ENCODE data around the gene CLHC1. TPM values are rescaled to one million over a fixed set of nuclear protein-coding genes. Genes with fewer than 3 reads are reported as not detected.
"Not testable (repeated sequence)": the region's sequence is repeated elsewhere in the genome, so short reads cannot be mapped to it uniquely, and the experiment has no call there.

Gene CLHC1
- total RNA-seq, 1 experiment from 2014 or later = 11.1 TPM

DNA sequence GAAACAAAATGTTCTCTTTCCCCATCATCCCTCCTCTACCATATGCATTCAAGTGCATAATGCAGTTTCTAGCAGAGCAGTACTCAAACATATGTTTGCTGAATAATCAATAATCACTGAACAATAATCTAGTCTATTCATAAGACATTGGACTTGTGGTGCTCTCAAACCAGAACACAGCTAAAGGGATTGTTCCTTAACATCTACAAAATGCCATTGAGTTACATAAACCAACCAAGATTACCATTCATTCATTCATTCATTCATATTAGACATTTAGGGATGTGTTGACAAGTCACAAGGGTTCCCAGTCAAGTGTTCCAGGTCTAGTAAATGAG lies 3.9 kb downstream of the CLHC1 start:
- Histone ChIP-seq H3K27me3 (ENCODE audit: insufficient read depth, low read length) (no peaks in the 10 kb centered on the region), H3K36me3 (ENCODE audit: control insufficient read depth in 1 of 2, insufficient read depth in 2 of 2, low read length in 2 of 2) (peaks cover 0 to 4% of the 10 kb centered on the region in 2 experiments; a peak in 2 of 4 replicates), H3K4me3 (replicated peaks in 1 of 2; ENCODE audit: low read depth in 1 of 2, low read length in 2 of 2) (no peak overlapping the region), H3K4me1 (ENCODE audit: control insufficient read depth in 1 of 2, insufficient read depth in 2 of 2, low read length in 2 of 2) (peaks cover 5 to 15% of the 10 kb centered on the region in 2 experiments; a peak in 3 of 4 replicates), H3K4me2 (ENCODE audit: low read length) (no peak overlapping the region), H3K9me2 (ENCODE audit: insufficient read depth) (no peaks in the 10 kb centered on the region), H3K79me2 (ENCODE audit: insufficient read depth, low read length) (peaks cover 42% of the 10 kb centered on the region), H4K20me1 (ENCODE audit: insufficient read depth) (no peaks in the 10 kb centered on the region), H3K9me3 (ENCODE audit: control insufficient read depth in 1 of 2, insufficient read depth in 1 of 2, low read depth in 1 of 2, low read length in 2 of 2) (no peaks in the 10 kb centered on the region), H3K9ac (ENCODE audit: low read length) (no peak overlapping the region), H2AFZ (ENCODE audit: low read depth, low read length, poor library complexity, severe bottlenecking) (no peak overlapping the region), H3K27ac (ENCODE audit: low read depth, low read length) (no peak overlapping the region)
- ChIA-PET RAD21 (ENCODE audit: low non-redundant PET in 1 of 2, low total read pairs in 2 of 2, uncharacterized antibody in 2 of 2, unreplicated experiment in 2 of 2) (no interaction called here), CTCF (no interaction called here), POLR2A (no interaction called here)
- no peak for ATAC-seq
- no peak for TF ChIP-seq EZH2phosphoT487 (IDR thresholded peaks at IDR 0.05; ENCODE audit: borderline replicate concordance)
- TF ChIP-seq FOSL1 (IDR thresholded peaks at IDR 0.05; ENCODE audit: low read depth) = no peak
- TF ChIP-seq, protein P1, sequence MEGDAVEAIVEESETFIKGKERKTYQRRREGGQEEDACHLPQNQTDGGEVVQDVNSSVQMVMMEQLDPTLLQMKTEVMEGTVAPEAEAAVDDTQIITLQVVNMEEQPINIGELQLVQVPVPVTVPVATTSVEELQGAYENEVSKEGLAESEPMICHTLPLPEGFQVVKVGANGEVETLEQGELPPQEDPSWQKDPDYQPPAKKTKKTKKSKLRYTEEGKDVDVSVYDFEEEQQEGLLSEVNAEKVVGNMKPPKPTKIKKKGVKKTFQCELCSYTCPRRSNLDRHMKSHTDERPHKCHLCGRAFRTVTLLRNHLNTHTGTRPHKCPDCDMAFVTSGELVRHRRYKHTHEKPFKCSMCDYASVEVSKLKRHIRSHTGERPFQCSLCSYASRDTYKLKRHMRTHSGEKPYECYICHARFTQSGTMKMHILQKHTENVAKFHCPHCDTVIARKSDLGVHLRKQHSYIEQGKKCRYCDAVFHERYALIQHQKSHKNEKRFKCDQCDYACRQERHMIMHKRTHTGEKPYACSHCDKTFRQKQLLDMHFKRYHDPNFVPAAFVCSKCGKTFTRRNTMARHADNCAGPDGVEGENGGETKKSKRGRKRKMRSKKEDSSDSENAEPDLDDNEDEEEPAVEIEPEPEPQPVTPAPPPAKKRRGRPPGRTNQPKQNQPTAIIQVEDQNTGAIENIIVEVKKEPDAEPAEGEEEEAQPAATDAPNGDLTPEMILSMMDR (IDR thresholded peaks at IDR 0.05 in 2 of 3, conservative IDR thresholded peaks at IDR 0.05 in 1 of 3; ENCODE audit: borderline replicate concordance in 1 of 3, insufficient read depth in 1 of 3, low read depth in 2 of 3, low read length in 2 of 3) = no peak
- no TSS peak for BruUV-seq (replicated peaks)
- DNase-seq (ENCODE audit: low read depth, low spot score) = no peak
- intact Hi-C loops (cut with micrococcal nuclease) = no loop called here

DNA sequence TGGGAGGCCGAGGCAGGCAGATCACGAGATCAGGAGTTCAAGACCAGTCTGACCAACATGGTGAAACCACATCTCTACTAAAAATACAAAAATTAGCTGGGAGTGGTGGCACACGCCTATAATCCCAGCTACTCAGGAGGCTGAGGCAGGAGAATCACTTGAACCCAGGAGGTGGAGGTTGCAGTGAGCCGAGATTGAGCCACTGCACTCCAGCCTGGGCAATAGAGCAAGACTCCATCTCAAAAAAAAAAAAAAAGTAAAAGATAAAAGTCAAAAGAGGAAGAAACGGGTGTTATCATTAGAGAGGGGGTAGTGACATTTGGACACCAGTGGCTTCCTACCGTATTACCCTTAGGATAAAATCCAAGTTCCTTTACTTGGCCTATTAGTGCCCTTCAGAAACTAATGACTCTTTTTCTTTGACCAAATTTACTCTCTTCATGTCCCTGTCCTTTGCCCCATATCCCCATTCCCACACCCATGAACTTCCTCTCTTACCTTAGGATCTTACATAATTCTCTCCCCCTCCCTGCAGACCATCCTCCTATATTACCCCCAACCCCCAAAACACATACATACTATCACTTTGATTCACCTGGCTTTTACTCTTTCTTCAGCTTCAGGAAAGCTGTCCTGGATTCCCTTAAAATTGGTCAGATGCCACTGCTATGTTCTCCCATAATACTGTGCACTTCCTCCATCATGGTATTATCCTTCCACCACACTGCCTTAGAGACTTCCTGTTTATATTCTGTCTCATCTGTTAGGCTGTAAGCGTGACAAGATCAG lies 4.5 kb downstream of the CLHC1 start:
- CTCF ChIA-PET; DNase-seq (ENCODE audit: low read depth, low spot score); H3K27me3 ChIP-seq (ENCODE audit: insufficient read depth, low read length); H2AFZ ChIP-seq (ENCODE audit: low read depth, low read length, poor library complexity, severe bottlenecking); RAD21 ChIA-PET (ENCODE audit: low non-redundant PET in 1 of 2, low total read pairs in 2 of 2, uncharacterized antibody in 2 of 2, unreplicated experiment in 2 of 2); H3K4me3 ChIP-seq (replicated peaks in 1 of 2; ENCODE audit: low read depth in 1 of 2, low read length in 2 of 2); H3K9ac ChIP-seq (ENCODE audit: low read length); POLR2A ChIA-PET; H3K27ac ChIP-seq (ENCODE audit: low read depth, low read length); H3K4me2 ChIP-seq (ENCODE audit: low read length); H3K9me3 ChIP-seq (ENCODE audit: control insufficient read depth in 1 of 2, insufficient read depth in 1 of 2, low read depth in 1 of 2, low read length in 2 of 2); BruUV-seq (replicated peaks); intact Hi-C loops (cut with micrococcal nuclease); H3K36me3 ChIP-seq (ENCODE audit: control insufficient read depth in 1 of 2, insufficient read depth in 2 of 2, low read length in 2 of 2); ATAC-seq; H3K9me2 ChIP-seq (ENCODE audit: insufficient read depth); H4K20me1 ChIP-seq (ENCODE audit: insufficient read depth): not testable (repeated sequence)
- peaks cover 36% of the 10 kb centered on the region for H3K79me2 ChIP-seq (ENCODE audit: insufficient read depth, low read length)
- peaks cover 5 to 15% of the 10 kb centered on the region in 2 experiments; a peak in 3 of 4 replicates for H3K4me1 ChIP-seq (ENCODE audit: control insufficient read depth in 1 of 2, insufficient read depth in 2 of 2, low read length in 2 of 2)

Data from HCT116 (cell line).